IMR-90 (cell line): Measurements from ENCODE around the gene FOXF1. TPM values are rescaled to one million over a fixed set of nuclear protein-coding genes. Genes with fewer than 3 reads are reported as not detected.

ENCODE experiments used
- ATAC-seq: fragments of 200-7000 bp; cut with Tn5 transposase; 2 replicates; pipeline ENCODE4 v1.9.1; 2020; ENCODE audit warnings: low read depth, mild to moderate bottlenecking, moderate library complexity
- BruUV-seq: library from RNA; stranded (reverse); fragments of 400-500 nt; replicated peaks from 2 replicates; lab custom pipeline; 2021; lab: Mats Ljungman, UMichigan
- CTCF ChIA-PET: fragments of 300-600 bp; formaldehyde crosslinking; extraction: SDS; loops from one replicate; lab custom pipeline; 2021; ENCODE audit warnings: antibody characterized with exemption; lab: Yijun Ruan, JAX
- POLR2A ChIA-PET: fragments of 300-600 bp; sonication (Branson Sonifier 250); formaldehyde crosslinking; loops from one replicate; lab custom pipeline; 2022; ENCODE audit warnings: antibody characterized with exemption; ENCODE audit not compliant: unreplicated experiment; lab: Charles Lee
- DNase-seq: peaks from one replicate; pipeline ENCODE4 v3.0.0; 2013
- H2AFZ ChIP-seq: replicated peaks from 2 replicates; pipeline ENCODE3; 2013; ENCODE audit warnings: low read length, mild to moderate bottlenecking; ENCODE audit not compliant: poor library complexity
- H2AK5ac ChIP-seq: 2 replicates; pipeline ENCODE4 v1.6.1; 2013; ENCODE audit warnings: low read depth, low read length, inconsistent platforms
- H2AK9ac ChIP-seq: replicated peaks from 2 replicates; pipeline ENCODE3; 2013; ENCODE audit warnings: mild to moderate bottlenecking, low read depth, low read length, moderate library complexity; ENCODE audit not compliant: poor library complexity
- H2BK120ac ChIP-seq: 2 replicates; pipeline ENCODE4 v1.6.1; 2013; ENCODE audit warnings: low read depth, low read length, inconsistent platforms
- H2BK15ac ChIP-seq: 3 replicates; pipeline ENCODE4 v1.6.1; 2013; ENCODE audit warnings: low read depth, low read length, inconsistent platforms
- H2BK20ac ChIP-seq: 2 replicates; pipeline ENCODE4 v1.6.1; 2013; ENCODE audit warnings: low read depth, mild to moderate bottlenecking, inconsistent platforms, low read length, moderate library complexity
- H2BK5ac ChIP-seq: 2 replicates; pipeline ENCODE4 v1.6.1; 2013; ENCODE audit warnings: mild to moderate bottlenecking, low read depth, low read length, inconsistent platforms; ENCODE audit not compliant: poor library complexity, severe bottlenecking
- H3K14ac ChIP-seq: replicated peaks from 2 replicates; pipeline ENCODE4 v1.6.1; 2013; ENCODE audit warnings: low read depth, low read length, inconsistent platforms
- H3K18ac ChIP-seq: 2 replicates; pipeline ENCODE4 v1.6.1; 2013; ENCODE audit warnings: low read depth, low read length, control low read depth
- H3K23ac ChIP-seq: 2 replicates; pipeline ENCODE4 v1.6.1; 2013; ENCODE audit warnings: low read depth, low read length, inconsistent platforms
- H3K27ac ChIP-seq: 2 replicates; pipeline ENCODE4 v1.5.1; 2013; ENCODE audit warnings: mild to moderate bottlenecking, control low read depth, low read length; ENCODE audit not compliant: insufficient read depth
- H3K27me3 ChIP-seq: 2 replicates; pipeline ENCODE4 v1.6.1; 2013; ENCODE audit warnings: low read length; ENCODE audit not compliant: control insufficient read depth, insufficient read depth
- H3K36me3 ChIP-seq: 2 replicates; pipeline ENCODE4 v1.6.1; 2013; ENCODE audit warnings: low read length, mixed read lengths; ENCODE audit not compliant: control insufficient read depth, insufficient read depth
- H3K4ac ChIP-seq: 2 replicates; pipeline ENCODE4 v1.6.1; 2013; ENCODE audit warnings: low read depth, low read length, inconsistent platforms
- H3K4me1 ChIP-seq: 2 replicates; pipeline ENCODE4 v1.6.1; 2013; ENCODE audit warnings: low read length, mixed read lengths; ENCODE audit not compliant: control insufficient read depth, insufficient read depth
- H3K4me2 ChIP-seq: 2 replicates; pipeline ENCODE4 v1.6.1; 2013; ENCODE audit warnings: low read depth, mild to moderate bottlenecking, control low read depth, low read length, moderate library complexity
- H3K4me3 ChIP-seq: 2 replicates; pipeline ENCODE4 v1.5.1; 2013; ENCODE audit warnings: low read depth, mild to moderate bottlenecking, control low read depth, low read length, moderate library complexity; ENCODE audit not compliant: insufficient read depth
- H3K56ac ChIP-seq: 2 replicates; pipeline ENCODE4 v1.6.1; 2013; ENCODE audit warnings: low read length, inconsistent platforms; ENCODE audit not compliant: insufficient read depth; ENCODE audit errors: extremely low read depth
- H3K79me1 ChIP-seq, 2 experiments: 2 replicates each; pipeline ENCODE4 v1.6.1; 2013; ENCODE audit warnings: low read length in 2 of 2, inconsistent platforms in 1 of 2, low read depth in 1 of 2
- H3K9ac ChIP-seq: 2 replicates; pipeline ENCODE4 v1.6.1; 2013; ENCODE audit warnings: low read depth, low read length, control low read depth
- H3K9me1 ChIP-seq: 2 replicates; pipeline ENCODE4 v1.6.1; 2013; ENCODE audit warnings: low read length, inconsistent platforms; ENCODE audit not compliant: insufficient read depth
- H3K9me3 ChIP-seq: 2 replicates; pipeline ENCODE4 v1.6.1; 2013; ENCODE audit warnings: low read length; ENCODE audit not compliant: control insufficient read depth, insufficient read depth
- H4K20me1 ChIP-seq: 2 replicates; pipeline ENCODE4 v1.6.1; 2013; ENCODE audit warnings: low read length, inconsistent platforms; ENCODE audit not compliant: insufficient read depth
- H4K5ac ChIP-seq: 2 replicates; pipeline ENCODE4 v1.6.1; 2013; ENCODE audit warnings: mild to moderate bottlenecking, low read depth, low read length, control low read depth
- H4K8ac ChIP-seq, 2 experiments: 2 replicates each; pipeline ENCODE4 v1.6.1; 2013; ENCODE audit warnings: low read depth in 2 of 2, low read length in 2 of 2, control low read depth in 1 of 2, inconsistent platforms in 1 of 2
- H4K91ac ChIP-seq: 2 replicates; pipeline ENCODE4 v1.6.1; 2013; ENCODE audit warnings: low read depth, low read length, inconsistent platforms; ENCODE audit not compliant: insufficient read depth
- BHLHE40 ChIP-seq: fragments of 150-350 bp; IDR thresholded peaks from 2 replicates; pipeline ENCODE4 v1.6.1; 2016; ENCODE audit warnings: mild to moderate bottlenecking, low read depth, low read length
- CEBPB ChIP-seq: IDR thresholded peaks from 2 replicates; pipeline ENCODE4 v1.6.1; 2012; ENCODE audit warnings: low read depth, low read length, improper control_type of control experiment
- CHD1 ChIP-seq: IDR thresholded peaks from 2 replicates; pipeline ENCODE4 v1.6.1; 2012; ENCODE audit warnings: low read depth, low read length, improper control_type of control experiment
- CTCF ChIP-seq: conservative IDR thresholded peaks from 2 replicates; pipeline ENCODE4 v1.5.1; 2012; ENCODE audit warnings: mild to moderate bottlenecking, low read depth, low read length, improper control_type of control experiment
- FOS ChIP-seq: fragments of 150-350 bp; IDR thresholded peaks from 2 replicates; pipeline ENCODE4 v1.6.1; 2016; ENCODE audit warnings: low read depth, low read length
- MAFK ChIP-seq: IDR thresholded peaks from 2 replicates; pipeline ENCODE4 v1.6.1; 2012; ENCODE audit warnings: low read depth, low read length, improper control_type of control experiment
- MAZ ChIP-seq: IDR thresholded peaks from 2 replicates; pipeline ENCODE4 v1.6.1; 2012; ENCODE audit warnings: low read depth, mild to moderate bottlenecking, low read length, improper control_type of control experiment, moderate library complexity, borderline replicate concordance
- MXI1 ChIP-seq: IDR thresholded peaks from 2 replicates; pipeline ENCODE4 v1.6.1; 2012; ENCODE audit warnings: low read depth, mild to moderate bottlenecking, low read length, moderate library complexity, borderline replicate concordance
- NFE2L2 ChIP-seq: fragments of 150-350 bp; IDR thresholded peaks from 2 replicates; pipeline ENCODE4 v1.6.1; 2016; ENCODE audit warnings: low read depth, mild to moderate bottlenecking, low read length
- POLR2A ChIP-seq: IDR thresholded peaks from 2 replicates; pipeline ENCODE4 v1.6.1; 2012; ENCODE audit warnings: mild to moderate bottlenecking, low read depth, low read length
- RAD21 ChIP-seq: IDR thresholded peaks from 2 replicates; pipeline ENCODE4 v1.6.1; 2012; ENCODE audit warnings: low read length, improper control_type of control experiment
- RCOR1 ChIP-seq: IDR thresholded peaks from 2 replicates; pipeline ENCODE4 v1.6.1; 2012; ENCODE audit warnings: mild to moderate bottlenecking, low read length, improper control_type of control experiment; ENCODE audit not compliant: insufficient replicate concordance
- RFX5 ChIP-seq: IDR thresholded peaks from 2 replicates; pipeline ENCODE4 v1.8.0; 2012; ENCODE audit warnings: low read depth, mild to moderate bottlenecking, low read length, moderate library complexity
- SMC3 ChIP-seq: fragments of 150-350 bp; IDR thresholded peaks from 2 replicates; pipeline ENCODE4 v1.6.1; 2016; ENCODE audit warnings: low read depth, mild to moderate bottlenecking, antibody characterized with exemption, low read length, moderate library complexity
- WGBS, 2 experiments: methylation state at CpG; one replicate each; pipeline versions ENCODE4 v1.1.5 to v1.1.7; 2013; ENCODE audit warnings: missing lambda C conversion rate in 2 of 2; ENCODE audit not compliant: insufficient read length in 1 of 2; ENCODE audit errors: extremely low coverage in 2 of 2; 5-methylcytosine and 5-hydroxymethylcytosine counted together
- dilution Hi-C: fragments of 300-500 bp; cut with HindIII; formaldehyde crosslinking; loops from one replicate; pipeline ENCODE4 v1.14.3; 2018; ENCODE audit warnings: low sequenced_read_pairs; ENCODE audit not compliant: unreplicated experiment
- in situ Hi-C: fragments of 300-500 bp; cut with MboI; formaldehyde crosslinking; loops from 3 replicates; pipeline ENCODE4 v1.14.3; 2019; ENCODE audit warnings: low sequenced_read_pairs, inconsistent platforms, mixed read lengths
- intact Hi-C: fragments of 100-400 bp; cut with micrococcal nuclease; formaldehyde crosslinking; loops from 2 replicates; pipeline ENCODE4 v1.10.0; 2022
- polyA plus RNA-seq, 3 experiments: library from polyadenylated mRNA; depleted of rRNA; stranded (reverse); fragments of >200 nt; gene quantifications; 2 replicates each; pipeline ENCODE4 v1.2.3, GENCODE V29; 2012; ENCODE audit warnings: low replicate concordance in 1 of 3
- total RNA-seq: library from RNA; depleted of rRNA; stranded (reverse); fragments of >200 nt; gene quantifications from 2 replicates; pipeline ENCODE4 v1.2.3, GENCODE V29; 2012
- TF ChIP-seq, protein P1 (sequence below): fragments of 150-350 bp; IDR thresholded peaks from 2 replicates; pipeline ENCODE4 v1.6.1; 2016; ENCODE audit warnings: low read depth, mild to moderate bottlenecking, low read length, moderate library complexity, borderline replicate concordance

FOXF1 gene
- total and polyA plus RNA-seq, 2 of the 4 experiments (the other 2 are of a cell fraction): 2.7 to 33.0 TPM

DNA sequence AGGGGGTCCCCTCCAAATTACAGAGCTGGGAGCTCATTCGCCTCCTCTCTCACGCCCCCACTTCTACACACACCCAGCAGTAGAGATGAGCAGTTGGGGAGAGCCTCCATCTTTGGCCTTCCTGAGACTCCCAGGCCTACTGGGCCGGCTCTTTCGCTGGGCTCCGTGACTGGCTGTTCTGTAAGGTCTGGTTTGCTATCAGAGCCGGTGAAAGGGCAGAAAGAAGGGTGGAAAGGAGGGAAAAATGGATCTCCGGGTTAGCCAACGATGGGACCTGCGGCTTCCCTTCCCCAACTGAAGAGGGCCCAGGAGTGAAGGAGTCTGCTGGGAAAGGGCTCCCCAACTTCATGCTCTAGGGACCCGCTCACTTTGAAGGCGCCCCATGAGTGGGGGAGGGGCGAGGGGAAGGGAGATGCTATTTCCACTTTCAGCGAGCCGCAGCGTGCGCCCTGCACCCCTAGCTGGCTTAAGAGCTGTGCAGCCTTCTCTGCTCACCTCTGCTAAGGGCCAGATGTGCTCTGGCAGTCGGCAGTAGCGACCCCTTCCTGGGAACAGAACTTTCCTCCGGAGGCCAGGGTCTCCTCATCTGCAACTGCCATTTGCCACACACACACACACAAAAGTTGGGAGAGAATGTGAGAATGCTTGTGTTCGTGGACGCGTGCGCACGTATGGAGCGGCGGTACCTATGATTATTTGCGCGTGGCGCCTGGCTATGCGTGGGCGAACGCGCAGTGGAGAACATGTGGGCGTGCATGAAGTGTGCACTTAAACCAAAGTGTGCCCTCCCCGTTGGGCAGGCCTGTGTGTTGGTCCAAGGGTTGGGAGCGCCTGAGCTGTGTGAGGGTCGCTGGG lies 2.9 kb upstream of the FOXF1 start:
- dilution Hi-C loops: no loop called here
- intact Hi-C loops: loop anchor here (1.0 to 10.0 kb wide), 6 partner anchors 45 to 353 kb away; no protein-coding TSS in a partner anchor
- CTCF ChIA-PET: no interaction called here
- TF ChIP-seq SMC3: no peak
- no peak for TF ChIP-seq CEBPB
- TF ChIP-seq CTCF: no peak
- TF ChIP-seq POLR2A: peak; percentile 77
- TF ChIP-seq FOS: no peak
- TF ChIP-seq NFE2L2: no peak
- TF ChIP-seq MXI1: no peak
- no peak for TF ChIP-seq BHLHE40
- TF ChIP-seq RFX5: no peak
- TF ChIP-seq RAD21: peak; percentile 11; the same call in 1 of the 2 replicates
- TF ChIP-seq, protein P1, sequence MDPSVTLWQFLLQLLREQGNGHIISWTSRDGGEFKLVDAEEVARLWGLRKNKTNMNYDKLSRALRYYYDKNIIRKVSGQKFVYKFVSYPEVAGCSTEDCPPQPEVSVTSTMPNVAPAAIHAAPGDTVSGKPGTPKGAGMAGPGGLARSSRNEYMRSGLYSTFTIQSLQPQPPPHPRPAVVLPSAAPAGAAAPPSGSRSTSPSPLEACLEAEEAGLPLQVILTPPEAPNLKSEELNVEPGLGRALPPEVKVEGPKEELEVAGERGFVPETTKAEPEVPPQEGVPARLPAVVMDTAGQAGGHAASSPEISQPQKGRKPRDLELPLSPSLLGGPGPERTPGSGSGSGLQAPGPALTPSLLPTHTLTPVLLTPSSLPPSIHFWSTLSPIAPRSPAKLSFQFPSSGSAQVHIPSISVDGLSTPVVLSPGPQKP: no peak
- peak; percentile 23; the same call in 1 of the 2 replicates for TF ChIP-seq CHD1
- no peak for TF ChIP-seq RCOR1
- no peak for TF ChIP-seq MAZ
- TF ChIP-seq MAFK: no peak

More for the DNA sequence above, 2.9 kb upstream of the FOXF1 start:
- H3K4ac ChIP-seq: peak overlapping the region; percentile 99
- peak overlapping the region; percentile 98 for H3K4me3 ChIP-seq
- no peaks in the 10 kb centered on the region for H3K27me3 ChIP-seq
- peak overlapping the region; percentile 100 for H3K27ac ChIP-seq
- H3K9ac ChIP-seq: peak overlapping the region; percentile 100
- peak overlapping the region; percentile 98 for H2AK5ac ChIP-seq
- H3K9me3 ChIP-seq: no peaks in the 10 kb centered on the region
- peaks cover 0 to 17% of the 10 kb centered on the region in 2 experiments; a peak in 2 of 4 replicates for H3K79me1 ChIP-seq
- peak overlapping the region; percentile 78 for H2AFZ ChIP-seq
- DNase-seq (peak; percentile 55), ATAC-seq (no peak)
- WGBS, 2 experiments: no CpG with 5 or more reads among the region's 37 CpGs
- POLR2A ChIA-PET: interaction anchor here (0.5 to 1.5 kb wide), 5 partner anchors 9 to 248 kb away, joined by 3 to 4 read pairs (median 3); no protein-coding TSS in a partner anchor
- peak overlapping the region; percentile 84 to 96 for H4K8ac ChIP-seq
- H3K36me3 ChIP-seq: peaks cover 64% of the 10 kb centered on the region
- H3K4me2 ChIP-seq: peak overlapping the region; percentile 89
- H3K18ac ChIP-seq: peak overlapping the region; percentile 98
- H2BK20ac ChIP-seq: peak overlapping the region; percentile 88
- peaks cover 48% of the 10 kb centered on the region for H4K20me1 ChIP-seq
- in situ Hi-C loops: loop anchor here (5.0 kb wide), 1 partner anchor 205 kb away; no protein-coding TSS in a partner anchor
- peak overlapping the region; percentile 100 for H3K14ac ChIP-seq
- peak overlapping the region; percentile 100 for H3K23ac ChIP-seq
- H2BK5ac ChIP-seq: peak overlapping the region; percentile 99
- peak overlapping the region; percentile 97 for H2BK120ac ChIP-seq
- H3K56ac ChIP-seq: peak overlapping the region; percentile 99
- peak overlapping the region; percentile 94 for H4K5ac ChIP-seq
- peaks cover 10% of the 10 kb centered on the region for H3K9me1 ChIP-seq
- H3K4me1 ChIP-seq: peaks cover 18% of the 10 kb centered on the region
- H4K91ac ChIP-seq: peak overlapping the region; percentile 97
- no TSS peak for BruUV-seq
- peak overlapping the region; percentile 92; the same call in 2 of the 3 replicates for H2BK15ac ChIP-seq
- peak overlapping the region; percentile 97 for H2AK9ac ChIP-seq
